ENCODE measurements around the gene GREB1L.

The GREB1L gene

DNA sequence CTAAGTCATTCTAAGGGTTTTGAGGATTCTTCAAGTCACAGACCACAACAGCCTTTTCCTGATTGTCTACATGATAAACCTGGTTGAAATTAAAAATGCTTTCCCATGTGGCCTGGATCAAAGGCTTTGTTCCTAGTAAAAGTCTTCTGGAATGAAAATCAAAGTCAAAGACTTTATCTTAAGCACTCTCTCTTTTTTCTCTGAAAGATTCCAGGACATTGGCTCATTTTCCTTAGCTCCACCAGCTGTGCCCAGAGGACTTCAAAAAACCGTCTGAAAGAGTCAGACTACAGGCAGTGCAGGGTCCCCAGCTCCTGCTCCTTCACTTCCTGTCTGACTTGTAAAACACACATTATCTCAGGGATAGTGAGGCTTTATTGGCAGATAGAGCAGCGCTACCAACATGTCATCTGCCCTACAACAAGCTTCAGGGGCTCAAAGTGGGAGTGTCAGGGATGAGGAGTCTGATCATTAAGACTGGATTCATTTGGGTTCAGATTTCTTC, 210.3 kb downstream of the GREB1L start:
- DNase-seq = peak; percentile 95

DNA sequence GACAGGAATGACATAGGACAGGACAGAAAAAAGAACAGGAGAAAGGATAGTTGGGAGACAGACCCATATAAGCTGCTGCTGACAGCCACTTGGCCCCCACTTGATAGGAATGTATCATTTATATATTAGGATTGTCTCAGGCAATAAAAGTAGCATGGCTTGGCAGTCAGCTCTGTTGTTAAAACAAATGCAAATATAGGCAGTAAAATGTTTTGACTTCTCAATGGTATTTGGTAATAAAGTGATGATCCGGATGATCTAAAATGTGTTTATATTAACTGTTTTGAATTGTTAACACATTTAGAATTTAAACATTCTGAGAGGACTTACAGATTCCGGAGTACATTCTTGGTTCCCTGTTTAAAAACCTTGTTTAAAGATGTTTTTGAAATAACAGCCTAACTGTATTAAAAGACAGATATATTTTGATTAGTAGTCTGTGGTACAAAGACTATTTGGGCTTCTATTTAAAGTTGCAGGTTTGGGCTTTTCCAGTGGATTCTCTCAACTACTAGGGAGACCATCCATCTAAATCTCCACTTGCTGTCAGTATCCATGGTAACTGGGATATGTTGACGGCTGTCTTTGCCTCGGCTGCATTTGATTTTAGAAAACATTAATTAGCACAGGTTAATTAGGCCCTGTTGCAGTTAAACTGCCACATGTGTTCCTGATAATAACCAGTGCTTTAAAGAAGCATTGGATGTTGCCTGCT, 210.9 kb downstream of the GREB1L start:
- DNase-seq = no peak

DNA sequence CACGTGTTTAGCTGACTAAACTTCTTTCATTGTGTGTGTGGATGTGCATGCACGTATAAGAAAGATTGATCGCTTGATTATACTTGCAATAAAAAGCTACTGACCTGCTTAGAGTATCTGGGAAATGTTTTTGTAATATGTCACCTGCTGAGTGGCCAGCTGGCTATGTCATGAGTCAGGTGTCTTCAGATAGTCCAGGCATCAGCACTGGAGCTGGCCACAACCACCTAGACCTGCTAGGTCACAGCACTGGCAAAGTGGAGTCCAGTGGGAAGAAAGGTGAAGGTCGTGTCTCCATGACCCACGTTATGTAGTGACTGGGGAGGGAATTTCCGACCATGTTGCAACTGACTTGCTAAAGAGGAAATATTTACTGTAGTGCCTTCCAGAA, 211.5 kb downstream of the GREB1L start:
- peak; percentile 62 for DNase-seq

DNA sequence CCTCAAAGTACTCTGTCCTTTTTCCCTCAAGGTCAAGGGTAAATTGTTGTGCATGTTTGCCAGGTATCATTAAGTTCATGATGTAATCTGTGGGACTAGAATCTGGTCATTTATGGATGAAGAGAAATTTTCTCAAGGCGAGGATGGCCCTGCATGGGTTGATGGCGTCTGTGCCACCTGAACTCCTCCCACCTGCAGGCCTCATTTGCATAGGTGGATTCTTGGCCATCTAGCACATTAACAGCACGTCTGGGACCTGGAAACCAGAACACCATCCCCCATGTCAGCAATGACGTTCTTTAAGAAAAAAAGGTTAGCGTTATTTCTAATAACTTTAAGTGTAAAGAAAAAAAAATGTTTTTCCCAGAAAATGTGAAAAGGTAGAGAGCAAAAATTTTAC, 212.7 kb downstream of the GREB1L start:
- no peak for DNase-seq

DNA sequence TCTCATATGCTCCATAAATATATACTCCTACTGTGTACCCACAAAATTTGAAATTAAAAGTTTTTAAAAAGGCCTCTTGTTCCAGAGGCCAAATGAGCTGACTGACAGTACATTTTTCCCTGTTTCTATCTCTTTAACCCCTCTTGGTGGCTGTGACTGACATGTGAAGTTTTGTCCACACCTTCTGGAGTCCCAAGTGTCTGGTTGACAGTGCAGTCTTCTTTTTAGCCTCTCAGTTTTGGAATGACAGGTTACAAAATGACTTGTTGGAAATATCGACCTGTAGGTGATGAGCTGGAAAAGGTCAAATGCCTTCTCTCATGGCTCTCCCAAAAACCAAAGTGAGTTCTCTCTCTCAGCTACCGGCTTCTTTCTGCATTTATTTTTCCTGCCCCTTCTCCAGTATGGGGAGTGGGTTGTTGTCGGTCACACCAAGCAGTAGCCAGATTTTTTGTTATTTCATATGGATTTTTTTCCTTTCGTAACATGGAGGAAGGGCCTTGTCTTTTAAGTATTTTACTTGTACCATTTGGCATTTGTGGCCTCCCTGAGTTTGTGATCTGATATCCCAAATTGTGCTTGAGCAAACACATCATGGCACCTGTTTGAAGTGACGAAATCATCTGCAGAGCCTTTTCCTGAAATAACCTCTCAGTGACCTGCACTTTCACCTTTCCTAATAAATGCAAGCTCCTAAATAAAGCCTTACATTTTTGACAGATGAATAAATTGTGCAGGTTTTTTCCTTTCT, 214.6 kb downstream of the GREB1L start:
- DNase-seq = no peak

DNA sequence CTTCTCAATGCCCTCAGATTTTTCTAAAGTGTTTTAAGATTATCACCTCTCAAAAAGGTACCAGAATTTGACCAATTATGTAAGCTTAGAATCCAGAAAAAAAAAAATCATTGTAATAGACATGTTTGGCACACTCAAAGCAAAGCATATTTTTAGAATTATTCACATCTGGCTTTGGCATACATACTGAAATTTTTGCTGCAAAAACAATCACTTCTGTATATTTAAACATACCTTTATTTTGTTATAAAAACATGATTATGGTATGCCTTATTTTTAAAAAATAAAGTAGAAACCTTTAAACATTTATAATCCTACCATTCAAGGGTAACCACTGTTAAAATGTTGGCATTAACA, 215.1 kb downstream of the GREB1L start:
- DNase-seq = no peak

DNA sequence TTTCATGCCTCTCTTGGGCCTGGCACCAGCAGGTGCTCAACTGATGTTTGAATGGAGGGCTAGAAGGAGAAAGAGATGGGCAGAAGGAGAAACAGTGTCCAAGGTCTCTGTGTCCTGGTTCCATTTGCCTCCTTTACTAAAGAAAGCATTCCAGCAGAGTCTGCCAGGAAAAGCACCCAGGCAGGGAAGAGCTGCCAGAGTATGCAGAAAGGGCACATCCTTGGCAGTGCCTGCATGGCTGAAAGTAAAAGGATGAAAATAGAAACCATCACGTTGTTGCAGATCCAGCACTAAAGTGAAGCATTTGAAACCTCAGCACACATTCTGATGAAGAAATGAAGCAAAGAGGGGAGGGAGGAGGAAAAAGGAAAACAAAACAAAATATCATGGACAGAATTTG, 216.3 kb downstream of the GREB1L start:
- DNase-seq = no peak

DNA sequence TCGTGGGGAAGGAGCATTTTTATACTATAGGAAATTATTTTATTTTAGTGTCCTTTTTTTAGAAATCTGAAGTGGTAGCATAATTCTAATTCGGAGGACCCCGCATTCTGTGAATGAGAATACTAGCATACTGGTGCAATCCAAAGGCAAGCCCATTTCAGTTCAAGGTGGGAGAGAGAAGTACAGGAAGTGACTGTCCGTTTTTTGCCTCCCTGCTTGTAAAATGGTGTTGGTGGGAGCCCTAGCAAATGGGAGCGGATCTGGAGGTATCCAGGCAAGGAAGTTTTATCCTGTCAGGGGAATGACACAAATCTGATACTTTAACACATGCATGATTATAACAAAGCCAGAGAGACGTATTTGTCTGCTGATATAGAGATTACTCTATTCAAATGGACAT, 216.8 kb downstream of the GREB1L start:
- no peak for DNase-seq

DNA sequence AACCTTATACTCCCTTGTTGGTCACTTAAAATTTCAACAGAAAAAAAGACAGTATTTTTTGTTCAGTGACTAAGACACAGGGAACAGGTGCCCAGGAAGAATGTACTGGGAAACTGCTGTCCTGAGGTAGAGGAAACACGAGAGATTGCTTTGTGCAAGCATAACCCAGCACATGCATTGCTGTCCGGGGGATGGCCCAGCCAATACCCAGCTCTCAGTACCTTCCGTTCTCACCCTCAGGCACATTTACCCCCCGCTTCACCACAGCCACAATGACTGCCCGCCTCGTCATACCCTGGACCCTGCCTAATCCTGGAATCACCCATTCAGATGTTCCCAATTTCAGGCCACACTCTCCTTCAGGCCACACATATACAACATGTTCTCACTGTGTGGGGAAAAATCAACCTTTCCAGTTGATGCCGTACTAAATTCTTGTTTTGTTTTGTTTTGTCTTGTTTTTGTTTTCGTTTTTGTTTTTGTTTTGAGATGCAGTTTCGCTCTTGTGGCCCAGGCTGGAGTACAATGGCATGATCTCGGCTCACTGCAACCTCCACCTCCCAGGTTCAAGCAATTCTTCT, 217.8 kb downstream of the GREB1L start:
- DNase-seq = no peak

DNA sequence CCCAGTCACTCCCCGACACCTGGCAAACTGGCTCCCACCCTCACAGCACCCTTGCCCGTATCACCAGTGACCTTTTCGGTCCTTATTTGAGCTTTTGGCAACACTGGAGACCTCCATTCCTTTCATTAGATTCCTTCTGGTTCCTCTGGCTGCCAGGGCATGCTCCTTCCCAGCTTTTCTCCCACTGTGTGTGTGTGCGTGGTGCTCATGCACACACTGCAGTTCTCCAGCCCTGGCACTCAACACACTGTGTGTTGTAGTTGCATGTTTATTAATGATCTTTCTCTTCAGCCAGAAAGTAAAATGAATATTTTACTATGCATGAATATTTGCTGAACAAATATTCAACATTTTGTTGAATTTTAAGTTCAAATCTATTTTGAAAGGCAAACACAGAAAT, 219.4 kb downstream of the GREB1L start:
- no peak for DNase-seq

DNA sequence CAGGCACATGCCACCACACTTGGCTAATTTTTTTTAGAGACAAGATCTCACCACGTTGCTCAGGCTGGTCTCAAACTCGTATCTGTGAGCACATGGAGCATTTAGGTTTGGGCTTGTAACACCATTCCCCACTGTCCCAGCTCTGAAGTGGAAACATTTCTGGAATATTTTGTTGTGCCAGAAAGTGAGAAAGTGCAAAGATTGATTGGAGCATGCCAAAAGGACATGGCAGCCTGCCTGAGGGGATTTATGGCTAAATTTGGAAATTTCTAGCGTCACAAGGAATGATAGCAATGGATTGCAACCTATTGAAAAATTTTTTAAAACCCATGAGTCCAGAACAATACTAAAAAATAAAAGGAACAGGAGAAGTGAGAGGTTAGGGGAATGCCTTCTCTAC, 221.7 kb downstream of the GREB1L start:
- DNase-seq = no peak

DNA sequence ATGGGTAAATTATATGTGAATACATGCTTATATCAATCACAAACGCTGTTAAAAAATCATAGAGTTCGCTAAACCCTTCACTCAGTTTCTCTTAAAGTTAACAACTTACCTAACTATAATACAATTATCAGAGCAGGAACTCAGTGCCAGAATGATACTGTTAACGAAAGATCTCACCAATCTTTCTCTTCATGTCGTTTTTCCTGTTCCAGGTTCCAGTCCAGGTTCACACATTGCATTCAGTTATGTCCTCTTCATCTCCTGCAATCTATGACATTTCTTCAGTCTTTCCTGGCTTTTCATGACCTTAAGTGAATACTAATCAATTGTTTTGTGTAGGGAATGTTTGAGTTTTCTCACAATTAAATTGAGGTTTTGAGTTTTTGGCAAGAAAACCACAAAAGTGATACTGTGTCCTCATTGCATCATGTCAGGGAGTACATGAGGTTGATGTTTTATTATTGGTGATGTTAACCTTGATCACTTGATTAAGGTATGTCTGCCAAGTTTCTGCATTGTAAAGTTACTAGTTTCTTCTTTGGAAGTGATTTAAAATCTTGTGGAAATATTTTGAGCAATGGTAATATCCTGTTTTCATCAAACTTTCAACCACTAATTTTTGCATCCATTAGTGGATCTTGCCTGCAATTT, 226.6 kb downstream of the GREB1L start:
- DNase-seq = no peak

DNA sequence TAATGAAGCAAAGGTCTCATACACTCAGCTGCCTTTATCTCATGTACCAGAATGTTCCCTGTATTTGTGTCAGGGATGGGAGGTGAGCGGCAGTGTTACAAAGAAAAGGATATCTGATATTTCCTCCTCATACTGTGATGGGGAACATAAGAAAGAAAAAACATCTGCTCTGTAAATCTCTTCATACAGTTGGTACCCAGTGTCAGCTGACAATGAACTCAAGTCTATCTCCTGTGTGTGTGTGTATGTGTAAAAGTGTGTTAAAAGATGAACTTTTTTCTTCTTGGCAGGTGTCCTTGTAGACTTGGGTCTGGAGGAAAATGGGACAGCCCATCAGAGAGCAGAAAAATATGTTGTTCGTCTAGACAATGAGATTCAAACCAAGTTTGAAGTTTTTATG, 230.7 kb downstream of the GREB1L start:
- DNase-seq = no peak

DNA sequence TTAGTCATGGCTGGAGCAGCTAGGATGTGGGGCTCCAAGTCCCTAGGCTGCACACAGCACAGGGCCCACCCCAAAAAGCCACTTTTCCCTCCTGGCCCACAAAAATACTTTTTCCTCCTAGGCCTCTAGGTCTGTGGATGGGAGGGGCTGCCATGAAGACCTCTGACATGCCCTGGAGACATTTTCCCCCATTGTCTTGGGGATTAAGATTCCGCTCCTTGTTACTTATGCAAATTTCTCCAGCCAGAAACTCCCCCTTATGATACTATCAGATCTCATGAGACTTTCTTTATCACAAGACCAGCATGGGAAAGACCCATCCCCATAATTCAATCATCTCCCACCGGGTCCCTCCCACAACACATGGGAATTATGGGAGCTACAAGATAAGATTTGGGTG, 232.6 kb downstream of the GREB1L start:
- DNase-seq = no peak

DNA sequence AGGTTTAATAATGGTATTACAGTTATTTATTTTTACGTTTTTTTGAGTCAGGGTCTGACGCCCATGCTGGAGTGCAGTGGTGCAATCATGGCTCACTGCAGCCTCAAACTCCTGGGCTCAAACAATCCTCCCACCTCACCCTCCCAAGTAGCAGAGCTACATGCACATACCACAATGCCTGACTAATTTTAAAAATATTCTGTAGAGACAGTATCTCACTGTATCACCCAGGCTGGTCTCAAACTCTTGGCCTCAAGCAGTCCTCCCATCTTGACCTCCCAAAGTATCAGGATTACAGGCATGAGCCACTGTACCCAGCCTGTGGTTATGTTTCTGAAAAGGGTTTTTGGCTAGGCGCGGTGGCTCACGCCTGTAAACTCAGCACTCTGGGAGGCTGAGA, 237.7 kb downstream of the GREB1L start:
- DNase-seq = no peak

DNA sequence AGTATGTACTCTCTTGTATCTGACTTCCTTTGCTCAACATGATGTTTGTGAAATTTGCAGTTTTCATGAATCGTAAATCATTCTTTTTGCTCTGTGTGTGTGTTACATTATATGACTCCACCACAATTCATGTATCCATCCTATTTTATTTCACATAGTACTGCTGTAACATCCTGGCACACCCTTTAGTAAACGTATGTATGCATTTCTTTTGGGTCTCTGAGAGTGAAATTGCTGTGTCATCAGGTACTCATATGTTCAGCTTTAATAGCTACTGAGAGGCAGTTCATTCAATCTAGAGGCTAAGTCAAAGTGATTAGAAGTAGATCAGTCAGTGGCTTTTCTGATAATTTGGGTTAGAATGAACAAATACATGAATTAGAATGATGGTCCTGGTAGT, 239.7 kb downstream of the GREB1L start:
- DNase-seq = no peak

DNA sequence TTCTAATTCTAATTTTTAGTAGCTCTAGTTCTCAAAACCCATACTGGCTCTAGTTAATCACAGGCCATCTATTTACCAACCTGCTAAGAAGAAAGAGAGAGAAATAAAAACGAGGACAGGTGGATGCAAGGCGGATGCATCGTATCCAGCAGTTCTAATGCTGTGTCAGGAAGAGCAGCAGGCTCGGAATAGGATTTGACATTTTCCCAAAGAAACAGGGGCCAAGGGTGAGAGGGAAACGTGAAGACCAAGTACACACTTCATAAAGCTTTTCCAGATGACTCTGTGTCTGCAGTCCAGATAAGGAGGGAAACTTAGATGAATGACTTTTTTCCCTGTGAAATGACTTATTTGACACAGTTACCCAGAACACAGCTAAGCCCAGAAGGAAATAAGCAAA, 241.0 kb downstream of the GREB1L start:
- DNase-seq = no peak

DNA sequence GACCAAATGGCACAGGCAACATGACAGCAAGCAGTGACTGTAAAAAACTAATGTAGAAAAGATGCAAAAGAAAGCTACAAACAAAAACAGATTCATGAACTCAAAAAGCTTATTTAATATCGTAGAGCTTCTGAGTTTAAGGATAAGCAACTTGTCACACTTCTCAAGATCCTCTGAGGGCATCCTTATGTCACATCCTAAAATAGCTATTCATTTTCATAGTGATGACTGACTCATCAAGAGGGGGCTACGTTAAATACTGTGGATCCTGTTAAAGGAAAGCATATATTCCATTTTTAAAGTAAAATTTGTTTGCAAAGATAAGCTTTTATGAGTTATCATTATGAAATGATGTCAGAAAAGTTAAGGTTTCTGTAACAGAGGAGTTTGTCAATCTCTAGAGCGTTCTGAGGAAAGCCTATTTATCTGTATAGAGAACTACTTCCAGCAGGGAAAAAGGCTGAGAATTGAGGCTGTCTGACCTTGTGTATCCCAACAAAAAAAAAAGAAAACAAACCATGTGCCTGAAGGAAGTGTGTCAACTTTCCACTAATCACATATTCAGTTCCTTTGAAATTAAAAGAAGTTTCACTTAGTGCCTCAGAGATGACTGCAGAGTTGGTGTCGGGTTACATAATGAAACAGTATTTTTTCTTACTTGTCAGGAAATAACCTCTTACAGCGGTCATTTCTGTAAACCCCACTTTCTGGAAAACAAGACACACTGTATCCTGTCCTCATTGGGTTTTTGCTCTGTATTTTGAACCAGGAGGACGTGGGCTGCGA, 243.0 kb downstream of the GREB1L start:
- DNase-seq = no peak

DNA sequence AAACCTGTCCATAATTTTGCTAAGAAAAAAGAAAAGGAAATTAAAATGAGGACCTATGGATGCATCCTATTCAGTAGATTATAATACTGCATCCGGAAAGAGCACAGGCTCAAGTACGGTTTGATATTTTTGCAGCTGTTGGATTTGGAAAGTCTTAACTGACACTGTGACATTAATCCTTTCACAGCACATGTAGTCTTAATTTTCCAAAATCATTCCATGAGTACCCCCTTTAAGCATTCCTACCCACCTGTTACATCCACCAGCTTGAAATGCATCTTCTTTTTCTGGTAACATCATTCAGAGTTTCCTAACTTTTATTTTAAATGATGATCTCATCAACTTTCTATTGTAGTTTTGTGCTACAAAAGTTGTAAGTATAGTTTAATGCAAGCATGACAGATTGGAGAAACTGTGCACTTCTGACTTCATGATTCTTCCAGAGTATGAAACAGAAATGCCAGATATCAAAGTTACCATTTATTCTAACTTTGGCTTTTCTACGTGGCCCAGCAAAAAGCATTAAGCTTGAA, 244.9 kb downstream of the GREB1L start:
- no peak for DNase-seq

DNA sequence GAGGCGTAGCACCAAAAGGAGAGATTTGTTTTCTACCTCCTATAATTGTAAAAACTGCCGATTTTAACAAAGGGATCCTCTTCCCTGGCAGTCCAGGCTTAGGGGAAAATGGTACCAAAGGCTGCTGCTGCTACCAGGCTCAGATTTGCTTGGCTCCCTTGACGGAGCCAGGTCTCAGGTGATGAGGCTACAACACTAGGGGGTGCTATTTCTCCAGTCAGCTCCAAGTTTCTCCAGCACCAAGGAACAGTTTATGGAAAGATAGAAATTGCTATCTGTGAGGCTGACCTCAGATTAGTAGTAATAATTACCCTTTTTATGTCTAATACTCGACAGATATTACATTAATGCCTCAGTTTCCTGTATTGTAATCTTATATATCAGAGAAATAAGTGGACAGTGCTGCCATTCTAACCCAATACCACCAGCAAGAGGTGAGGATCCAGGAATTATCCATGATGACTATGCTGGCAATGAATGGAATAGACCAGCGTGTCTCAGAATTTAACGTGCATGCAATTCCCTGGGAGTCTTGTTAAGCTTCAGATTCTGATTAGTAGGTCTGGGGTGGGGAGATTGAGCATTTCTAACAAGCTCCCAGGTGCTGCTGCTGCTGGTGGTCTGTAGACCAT, 247.2 kb downstream of the GREB1L start:
- DNase-seq = no peak

DNA sequence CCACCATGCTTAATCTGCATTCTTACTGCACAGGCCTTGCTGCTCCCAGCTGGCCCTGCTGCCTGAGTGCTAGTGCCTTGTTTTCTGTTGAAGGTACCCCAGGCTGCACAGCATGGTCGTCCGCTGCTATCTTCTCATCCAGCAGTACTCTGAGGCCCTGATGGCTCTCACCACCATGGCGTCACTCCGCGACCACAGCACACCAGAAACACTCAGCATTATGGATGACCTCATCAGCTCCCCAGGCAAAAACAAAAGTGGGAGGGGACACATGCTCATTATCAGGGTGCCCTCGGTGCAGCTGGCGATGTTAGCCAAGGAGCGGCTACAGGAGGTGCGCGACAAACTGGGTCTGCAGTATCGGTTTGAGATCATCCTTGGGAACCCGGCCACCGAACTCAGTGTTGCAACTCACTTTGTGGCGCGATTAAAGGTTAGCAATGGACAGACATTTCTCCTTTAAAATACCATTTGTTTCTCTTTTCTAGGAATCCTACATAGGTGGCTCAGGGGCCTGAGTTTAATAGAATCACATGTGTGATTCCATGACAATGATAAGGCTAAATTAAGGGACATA, 248.0 kb downstream of the GREB1L start:
- no peak for DNase-seq

DNA sequence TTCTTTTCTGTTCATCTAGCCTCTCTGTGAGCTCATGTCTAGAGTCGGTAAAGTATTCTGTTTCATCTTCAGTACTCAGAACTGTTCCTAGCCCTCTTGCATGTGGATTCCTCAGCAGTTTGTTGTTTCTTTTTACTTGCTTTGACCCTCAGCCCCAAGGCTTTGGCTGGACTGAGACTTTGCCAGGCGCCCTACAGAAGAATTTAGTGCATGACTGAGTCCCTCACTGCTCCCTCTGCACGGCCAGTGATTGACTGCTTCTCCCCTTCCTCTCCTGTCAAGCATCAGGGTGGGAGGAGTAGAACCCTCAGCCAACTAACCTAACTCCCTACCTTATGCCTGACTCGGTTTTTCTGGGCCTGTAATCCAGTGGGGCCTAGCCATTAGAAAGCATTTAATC, 248.7 kb downstream of the GREB1L start:
- no peak for DNase-seq
